GM18511 (cell line): ENCODE results near the gene ACER3.
"Not testable (repeated sequence)": the region's sequence is repeated elsewhere in the genome, so short reads cannot be mapped to it uniquely, and the experiment has no call there.

Experiments used
- ATAC-seq: cut with Tn5 transposase; IDR thresholded peaks from one replicate; pipeline ENCODE4 v1.9.1; 2021; ENCODE audit warnings: mild to moderate bottlenecking, moderate library complexity; ENCODE audit not compliant: unreplicated experiment

Gene ACER3

DNA sequence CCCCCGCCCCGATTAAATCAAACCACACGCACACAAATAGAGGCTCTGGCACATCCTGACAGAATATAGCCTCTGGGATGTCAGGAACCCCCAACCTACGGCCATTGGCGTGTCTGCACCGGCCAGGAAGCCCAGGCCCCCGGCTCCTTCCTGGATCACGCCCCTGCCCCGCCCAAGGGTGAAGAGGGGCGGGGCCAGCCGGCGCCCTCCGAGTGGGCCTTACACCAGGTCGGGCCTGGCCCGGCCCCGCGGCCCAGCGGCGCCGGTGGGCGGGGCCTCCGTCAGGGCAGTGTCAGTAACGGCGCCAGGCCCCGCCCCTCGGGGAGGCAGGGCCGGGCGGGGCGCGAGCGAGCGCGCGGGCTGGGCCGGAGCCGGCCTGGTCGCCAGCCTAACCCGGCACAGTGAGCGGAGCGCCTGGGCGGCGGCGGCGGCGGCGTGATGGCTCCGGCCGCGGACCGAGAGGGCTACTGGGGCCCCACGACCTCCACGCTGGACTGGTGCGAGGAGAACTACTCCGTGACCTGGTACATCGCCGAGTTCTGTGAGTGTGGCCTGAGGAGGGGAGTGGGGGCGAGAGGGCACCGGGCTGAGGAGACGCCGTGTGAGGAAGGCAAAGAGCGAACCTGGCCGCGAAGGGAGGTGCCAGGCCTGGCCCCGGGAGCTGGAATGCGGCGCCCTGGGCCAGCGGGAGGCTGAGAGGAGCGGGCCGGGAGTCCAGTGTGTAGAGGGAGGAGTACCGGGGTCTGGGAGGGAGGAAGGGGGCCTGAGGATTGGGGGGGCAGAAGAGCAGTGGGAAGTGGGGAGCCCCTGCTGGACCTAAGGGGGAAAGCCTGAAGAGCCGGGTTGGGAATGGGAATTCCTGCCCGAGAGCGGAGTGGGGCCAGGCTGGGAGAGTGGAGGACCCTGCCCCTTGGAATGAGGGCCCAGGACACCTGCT is at the start of gene ACER3:
Gene ACER3 (plus strand): TSS at position 380 of the 937 bp plus-strand sequence. CDS start 59 bp downstream, at position 439.
- peak; percentile 93 for ATAC-seq

GRCh38 chr11:76811259-76811658 is 49.5 kb upstream of the ACER3 start:
- ATAC-seq = no peak

- ATAC-seq = no peak
Observed at GRCh38 chr11:76814414-76814813, 46.3 kb upstream of the ACER3 start.

- ATAC-seq = not testable (repeated sequence)
Observed at GRCh38 chr11:76815678-76816077, 45.0 kb upstream of the ACER3 start.

DNA sequence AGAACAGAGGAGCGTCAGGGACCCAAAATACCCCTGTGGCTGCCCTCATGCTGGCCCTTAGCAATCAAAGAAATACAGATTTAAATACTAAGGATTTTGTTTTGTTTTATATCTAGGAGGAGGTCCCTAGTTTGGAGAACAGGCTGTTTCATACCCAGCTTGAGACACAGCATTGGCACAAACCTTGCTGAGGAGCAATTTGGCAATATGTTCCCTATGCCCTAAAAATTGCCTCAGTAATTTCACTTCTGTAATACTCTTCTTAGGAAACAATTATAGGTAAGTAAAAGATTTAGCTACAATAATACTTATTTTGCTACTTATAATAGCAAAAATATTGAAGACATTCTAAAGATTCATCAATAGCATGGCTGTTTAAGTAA is 40.5 kb upstream of the ACER3 start:
- ATAC-seq = no peak

DNA sequence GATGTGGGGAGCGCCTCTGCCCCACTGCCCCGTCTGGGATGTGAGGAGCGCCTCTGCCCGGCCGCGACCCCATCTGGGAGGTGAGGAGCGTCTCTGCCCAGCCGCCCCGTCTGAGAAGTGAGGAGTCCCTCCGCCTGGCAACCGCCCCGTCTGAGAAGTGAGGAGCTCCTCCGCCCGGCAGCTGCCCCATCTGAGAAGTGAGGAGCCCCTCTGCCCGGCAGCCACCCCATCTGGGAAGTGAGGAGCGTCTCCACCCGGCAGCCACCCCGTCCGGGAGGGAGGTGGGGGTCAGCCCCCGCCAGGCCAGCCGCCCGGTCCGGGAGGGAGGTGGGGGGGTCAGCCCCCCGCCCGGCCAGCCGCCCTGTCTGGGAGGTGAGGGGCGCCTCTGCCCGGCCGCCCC is 39.3 kb upstream of the ACER3 start:
- not testable (repeated sequence) for ATAC-seq

DNA sequence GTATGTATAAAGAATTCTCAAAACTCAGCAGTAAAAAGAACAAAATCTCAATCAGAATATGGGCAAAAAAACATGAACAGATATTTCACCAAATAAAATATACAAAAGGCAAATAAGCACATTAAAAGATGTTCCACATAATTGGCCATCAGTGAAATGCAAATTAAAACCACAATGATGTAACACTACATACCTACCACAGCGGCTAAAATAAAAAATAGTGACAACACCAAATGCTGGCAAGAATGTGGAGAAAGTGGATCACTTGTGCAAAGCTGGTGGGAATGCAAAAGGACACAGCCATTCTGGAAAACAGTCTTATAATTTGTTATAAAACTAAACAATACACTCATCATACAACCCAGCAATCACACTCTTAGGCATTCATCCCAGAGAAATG is 38.3 kb upstream of the ACER3 start:
- no peak for ATAC-seq

- no peak for ATAC-seq
Observed at GRCh38 chr11:76823481-76824028, 37.2 kb upstream of the ACER3 start.

DNA sequence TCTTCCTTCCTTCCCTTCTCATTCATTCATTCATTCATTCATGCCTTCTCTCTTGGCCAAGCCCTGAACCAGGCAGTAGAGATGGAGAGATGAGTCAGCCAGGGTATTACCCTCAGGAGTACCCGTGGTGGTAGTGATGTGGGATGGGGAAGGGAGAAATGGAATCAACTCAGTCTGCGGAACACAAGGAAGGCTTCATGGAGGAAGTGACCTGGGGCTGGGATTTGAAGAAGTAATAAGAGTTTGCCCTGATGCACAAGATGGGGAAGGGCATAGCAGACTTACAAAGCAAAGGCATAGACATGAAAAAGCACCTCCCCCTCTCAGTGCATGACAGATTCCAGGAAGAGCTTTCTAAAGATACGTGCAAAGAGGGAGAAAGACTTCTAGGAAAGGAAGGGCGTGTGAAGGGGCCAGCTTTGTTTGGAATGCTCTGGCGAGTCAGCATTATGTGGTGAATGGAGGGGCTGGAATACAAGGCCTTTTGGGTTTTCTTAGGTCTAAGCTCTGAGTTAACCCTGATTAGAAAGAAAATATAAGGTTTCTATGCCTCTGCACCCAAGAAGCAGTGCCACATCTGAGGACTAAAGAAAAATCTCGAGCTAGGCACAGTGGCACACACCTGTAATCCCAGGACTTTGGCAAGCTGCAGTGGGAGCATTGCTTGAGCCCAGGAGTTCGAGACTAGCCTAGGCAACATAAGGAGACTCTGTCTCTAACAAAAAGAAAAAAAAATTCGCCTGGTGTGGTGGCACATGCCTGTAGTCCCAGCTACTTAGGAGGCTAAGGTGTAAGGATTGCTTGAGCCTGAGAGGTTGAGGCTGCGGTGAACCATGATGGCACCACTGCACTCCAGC is 36.4 kb upstream of the ACER3 start:
- ATAC-seq = no peak

DNA sequence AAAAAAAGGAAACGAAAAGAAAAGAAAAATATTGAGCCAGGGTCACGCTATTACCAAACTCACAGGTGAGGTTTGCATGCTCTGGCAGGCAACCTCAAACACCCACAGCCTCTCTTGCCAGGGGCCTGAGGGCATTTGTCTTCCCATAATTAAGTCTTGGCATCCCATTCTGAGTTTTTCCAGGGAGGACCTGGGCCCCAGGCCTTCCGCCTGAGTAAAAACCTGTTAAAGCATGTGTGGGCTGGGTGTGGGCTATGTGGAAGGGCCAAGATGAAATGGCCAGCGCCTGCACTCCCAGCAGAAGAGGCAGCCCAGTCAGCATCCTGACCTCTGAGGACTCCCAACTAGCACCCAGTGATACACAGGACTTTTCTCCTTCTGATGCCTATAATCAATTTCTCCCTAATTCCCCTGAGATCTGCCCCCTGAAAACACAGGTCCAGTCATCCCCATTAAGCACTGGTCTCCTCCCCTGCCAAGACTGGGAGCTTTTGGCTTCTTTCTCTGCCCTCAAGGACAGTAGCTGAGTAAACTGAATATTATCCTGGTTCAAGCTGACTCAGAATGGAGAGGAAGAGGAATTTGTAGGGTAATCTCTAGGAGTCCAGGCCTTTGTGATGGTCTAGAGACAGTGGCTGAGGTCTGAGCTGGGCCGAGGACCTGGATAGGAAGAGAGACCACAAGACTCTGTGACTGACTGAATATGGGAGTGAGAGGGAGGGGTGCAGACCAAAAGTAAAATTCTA is 35.6 kb upstream of the ACER3 start:
- ATAC-seq = no peak

- ATAC-seq = no peak
Observed at GRCh38 chr11:76825726-76826396, 34.9 kb upstream of the ACER3 start.

GRCh38 chr11:76826508-76826907 is 34.2 kb upstream of the ACER3 start:
- ATAC-seq = not testable (repeated sequence)

GRCh38 chr11:76827005-76827404 is 33.7 kb upstream of the ACER3 start:
- not testable (repeated sequence) for ATAC-seq

DNA sequence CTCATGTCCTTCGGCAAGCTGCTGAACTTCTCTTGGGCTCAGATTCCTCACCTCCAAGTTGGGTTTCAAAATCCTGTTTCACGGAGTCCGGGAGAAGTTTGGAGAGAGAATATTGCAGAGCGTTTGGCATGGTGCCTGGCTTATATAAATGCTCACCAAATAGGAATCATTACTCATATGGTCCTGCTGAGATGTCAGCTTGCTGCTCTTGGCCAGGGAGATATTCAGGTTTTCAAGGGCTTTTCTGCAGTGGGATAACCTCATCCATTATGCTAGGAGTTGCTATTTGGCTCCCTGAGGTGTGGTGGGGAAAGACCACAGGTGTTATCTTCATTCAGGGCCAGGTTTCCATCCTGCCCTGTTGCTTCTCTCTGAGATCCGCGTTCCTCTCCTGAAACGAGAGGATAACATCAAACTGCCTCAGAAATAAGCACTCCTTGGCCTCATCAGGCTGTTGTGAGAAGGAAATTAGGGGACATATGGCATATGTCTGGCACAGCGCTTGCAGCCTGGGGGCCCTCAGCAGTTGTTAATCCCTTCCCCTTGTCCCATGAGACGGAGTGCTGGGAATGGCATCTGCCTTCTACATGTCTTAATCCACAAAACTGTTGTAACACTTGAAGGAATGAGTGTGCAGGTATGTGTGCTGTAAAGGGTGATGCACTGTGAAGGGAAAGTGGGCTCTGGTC is 29.9 kb upstream of the ACER3 start:
- no peak for ATAC-seq

DNA sequence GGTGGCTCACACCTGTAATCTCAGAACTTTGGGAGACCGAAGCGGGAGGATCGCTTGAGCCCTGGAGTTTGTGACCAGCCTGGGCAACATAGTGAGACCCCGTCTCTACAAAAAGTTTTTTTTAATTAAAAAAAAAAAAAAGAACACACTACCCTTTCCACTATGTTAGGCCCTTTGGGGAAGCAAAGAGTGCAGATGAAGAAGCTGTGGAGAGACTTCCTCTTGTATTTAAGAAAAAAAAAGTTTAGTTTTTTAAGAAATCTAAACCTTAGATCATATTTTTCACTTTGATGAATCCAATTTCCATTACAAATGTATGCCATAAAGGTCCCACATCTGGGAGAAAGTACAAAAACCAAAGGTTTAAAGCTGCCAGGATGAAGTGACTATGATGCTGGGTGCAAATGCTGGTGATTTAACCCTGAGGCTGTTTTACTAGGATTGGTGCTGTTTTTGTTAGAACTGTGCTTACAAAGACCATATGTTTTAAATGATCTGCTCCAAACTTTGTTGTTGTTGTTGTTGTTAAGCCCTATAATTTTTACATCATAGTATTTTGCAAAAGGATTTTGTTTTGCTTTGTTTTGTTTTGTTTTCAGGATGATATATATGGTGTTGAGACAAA is 28.9 kb upstream of the ACER3 start:
- ATAC-seq = no peak

DNA sequence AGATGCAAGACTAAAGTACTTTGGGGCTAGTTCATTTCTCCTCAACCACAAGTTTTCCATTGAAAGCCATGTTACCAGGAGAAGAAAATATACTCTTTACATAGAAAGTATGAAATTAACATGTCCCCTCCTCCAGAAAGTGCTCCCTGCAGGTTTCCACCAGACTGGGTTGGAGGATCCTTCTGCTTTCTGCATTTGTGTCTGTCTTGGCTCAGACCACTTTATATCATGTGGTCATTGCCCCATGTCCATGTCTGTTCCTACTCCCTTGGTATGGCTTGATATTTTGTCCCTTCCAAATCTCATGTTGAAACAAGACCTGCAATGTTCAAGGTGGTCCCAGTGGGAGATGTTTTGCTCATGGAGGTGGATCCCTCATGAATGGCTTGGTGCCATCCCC is 28.4 kb upstream of the ACER3 start:
- no peak for ATAC-seq

DNA sequence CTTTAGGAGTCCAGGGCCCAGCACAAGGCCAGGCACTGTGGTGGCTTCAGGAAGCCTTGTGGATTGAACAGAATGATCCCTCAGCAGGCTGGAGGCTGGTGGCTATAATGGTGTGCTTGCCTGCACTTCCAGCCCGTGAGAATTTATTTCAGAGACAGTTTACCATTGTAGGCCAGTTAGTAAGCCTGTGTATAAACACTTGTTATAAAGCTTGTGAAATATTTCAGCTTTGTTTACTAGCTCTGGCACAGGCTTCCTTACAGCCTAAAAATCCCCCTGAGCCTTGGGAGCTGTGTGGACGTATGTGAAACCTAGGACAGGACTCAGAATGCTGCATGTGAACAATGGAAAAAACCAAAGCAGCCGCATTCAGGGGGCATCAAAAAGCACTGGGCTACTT is 26.6 kb upstream of the ACER3 start:
- ATAC-seq = no peak

DNA sequence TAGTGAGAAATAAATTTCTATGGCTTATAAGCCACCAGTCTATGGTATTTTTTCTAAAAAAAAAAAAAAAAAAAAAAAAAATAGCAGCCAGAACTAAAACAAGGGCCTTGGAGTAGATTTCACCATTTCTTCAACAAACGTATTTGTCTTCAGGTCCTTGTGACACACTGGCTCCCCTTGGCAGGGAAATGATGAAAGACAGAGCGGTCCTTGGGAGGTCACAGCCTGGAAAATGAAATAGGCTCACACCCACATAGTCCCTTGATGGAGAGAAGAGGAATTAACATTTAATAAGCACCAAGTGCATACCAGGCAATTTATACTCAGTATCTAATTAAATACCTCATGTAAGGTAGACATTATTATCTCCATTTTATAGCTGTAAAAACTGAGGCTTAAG is 25.7 kb upstream of the ACER3 start:
- no peak for ATAC-seq

DNA sequence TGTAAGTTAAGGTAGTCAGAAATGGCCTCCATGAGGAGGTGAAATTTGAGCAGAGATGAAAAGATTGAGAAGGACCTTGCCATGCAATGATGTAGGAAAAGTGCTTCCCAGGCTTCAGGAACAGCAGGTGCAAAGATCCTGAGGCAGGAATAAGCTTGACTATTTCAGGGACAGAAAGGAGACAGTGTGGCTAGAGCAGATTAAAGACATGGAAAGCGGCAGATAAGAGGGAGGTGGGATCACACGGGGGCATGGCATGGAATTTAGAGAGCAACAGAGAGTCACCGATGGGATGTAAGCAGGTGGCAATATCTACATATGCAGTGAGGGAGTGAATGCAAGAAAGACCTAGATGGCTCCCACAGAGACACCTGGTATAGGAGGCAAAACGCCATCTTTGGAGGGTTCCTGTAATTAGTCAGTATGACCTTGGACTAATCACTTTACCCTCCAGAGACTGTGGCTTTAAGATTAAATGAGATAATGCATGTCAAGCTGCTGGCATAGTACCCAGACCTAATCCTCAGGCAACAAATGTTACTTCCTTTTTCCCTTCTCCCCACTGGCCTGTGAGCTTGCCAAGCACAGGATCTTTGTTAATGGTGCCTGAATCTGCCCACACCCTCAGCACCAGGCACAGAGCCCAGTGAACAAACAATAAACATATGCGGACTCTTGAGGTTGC is 24.6 kb upstream of the ACER3 start:
- ATAC-seq = no peak
